Neural progenitor cell (in vitro differentiated cells): Measurements from ENCODE around the gene EZR.

ENCODE experiments used
- CTCF ChIP-seq: fragments of 200-600 bp; sonication (generic); IDR thresholded peaks from 2 replicates; pipeline ENCODE4 v1.5.1; 2017; ENCODE audit warnings: antibody characterized with exemption, mild to moderate bottlenecking
- EZH2 ChIP-seq: fragments of 200-600 bp; sonication (generic); IDR thresholded peaks from 2 replicates; pipeline ENCODE4 v1.6.1; 2017; ENCODE audit warnings: antibody characterized with exemption, mild to moderate bottlenecking, moderate library complexity

- TF ChIP-seq CTCF (no peak), EZH2 (no peak)
These were observed 62.0 kb downstream of the EZR start for GRCh38 chr6:158756977-158757752.
